ENCODE data around the gene DCUN1D2.

DNA sequence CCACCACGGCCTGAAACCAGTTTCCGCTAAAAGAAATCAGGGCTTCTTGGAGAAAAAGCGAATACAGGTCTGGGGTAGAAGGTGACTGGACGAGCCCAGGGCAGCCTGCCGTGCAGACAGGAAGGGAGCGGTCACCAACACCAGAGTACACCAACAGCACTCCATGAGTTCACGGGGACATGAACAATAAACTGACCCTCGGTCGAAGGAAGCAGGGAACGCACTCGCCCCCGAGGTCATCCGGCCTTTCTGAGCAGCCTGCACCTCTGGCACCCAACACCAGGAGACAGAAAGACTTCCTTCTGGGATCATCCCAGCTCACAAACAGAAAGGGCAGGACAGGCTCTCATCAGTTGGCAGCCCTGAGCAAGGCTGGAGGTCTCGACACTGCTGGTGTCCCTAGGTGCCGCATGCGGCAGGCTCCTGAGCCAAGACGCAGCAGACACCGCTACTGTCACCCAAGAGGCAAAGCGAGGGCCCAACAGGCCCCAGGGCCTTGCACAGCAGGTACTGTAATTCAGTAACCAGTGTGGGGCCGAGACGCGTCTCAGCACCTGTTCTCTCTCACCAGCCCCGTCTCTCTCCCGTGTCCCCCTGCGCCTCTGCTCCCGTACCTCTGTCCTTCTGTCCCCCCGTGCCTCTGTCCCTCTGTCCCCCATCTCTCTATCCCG is 18.0 kb downstream of the DCUN1D2 start:
- TF ChIP-seq, protein P1, sequence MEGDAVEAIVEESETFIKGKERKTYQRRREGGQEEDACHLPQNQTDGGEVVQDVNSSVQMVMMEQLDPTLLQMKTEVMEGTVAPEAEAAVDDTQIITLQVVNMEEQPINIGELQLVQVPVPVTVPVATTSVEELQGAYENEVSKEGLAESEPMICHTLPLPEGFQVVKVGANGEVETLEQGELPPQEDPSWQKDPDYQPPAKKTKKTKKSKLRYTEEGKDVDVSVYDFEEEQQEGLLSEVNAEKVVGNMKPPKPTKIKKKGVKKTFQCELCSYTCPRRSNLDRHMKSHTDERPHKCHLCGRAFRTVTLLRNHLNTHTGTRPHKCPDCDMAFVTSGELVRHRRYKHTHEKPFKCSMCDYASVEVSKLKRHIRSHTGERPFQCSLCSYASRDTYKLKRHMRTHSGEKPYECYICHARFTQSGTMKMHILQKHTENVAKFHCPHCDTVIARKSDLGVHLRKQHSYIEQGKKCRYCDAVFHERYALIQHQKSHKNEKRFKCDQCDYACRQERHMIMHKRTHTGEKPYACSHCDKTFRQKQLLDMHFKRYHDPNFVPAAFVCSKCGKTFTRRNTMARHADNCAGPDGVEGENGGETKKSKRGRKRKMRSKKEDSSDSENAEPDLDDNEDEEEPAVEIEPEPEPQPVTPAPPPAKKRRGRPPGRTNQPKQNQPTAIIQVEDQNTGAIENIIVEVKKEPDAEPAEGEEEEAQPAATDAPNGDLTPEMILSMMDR (IDR thresholded peaks at IDR 0.05; ENCODE audit: low read depth, low read length, poor library complexity, severe bottlenecking): no peak
- no peak for TF ChIP-seq EZH2phosphoT487 (IDR thresholded peaks at IDR 0.05; ENCODE audit: borderline replicate concordance, low read length)
